NCI-H446 treated with DMSO at 0.1 percent for 48 hours (cell line): ENCODE results near the gene NGF.
"Not testable (repeated sequence)": the region's sequence is repeated elsewhere in the genome, so short reads cannot be mapped to it uniquely, and the experiment has no call there.

Source experiments
- DNase-seq: peaks from one replicate; lab custom pipeline; 2025; lab: John Stamatoyannopoulos, UW

The NGF gene

DNA sequence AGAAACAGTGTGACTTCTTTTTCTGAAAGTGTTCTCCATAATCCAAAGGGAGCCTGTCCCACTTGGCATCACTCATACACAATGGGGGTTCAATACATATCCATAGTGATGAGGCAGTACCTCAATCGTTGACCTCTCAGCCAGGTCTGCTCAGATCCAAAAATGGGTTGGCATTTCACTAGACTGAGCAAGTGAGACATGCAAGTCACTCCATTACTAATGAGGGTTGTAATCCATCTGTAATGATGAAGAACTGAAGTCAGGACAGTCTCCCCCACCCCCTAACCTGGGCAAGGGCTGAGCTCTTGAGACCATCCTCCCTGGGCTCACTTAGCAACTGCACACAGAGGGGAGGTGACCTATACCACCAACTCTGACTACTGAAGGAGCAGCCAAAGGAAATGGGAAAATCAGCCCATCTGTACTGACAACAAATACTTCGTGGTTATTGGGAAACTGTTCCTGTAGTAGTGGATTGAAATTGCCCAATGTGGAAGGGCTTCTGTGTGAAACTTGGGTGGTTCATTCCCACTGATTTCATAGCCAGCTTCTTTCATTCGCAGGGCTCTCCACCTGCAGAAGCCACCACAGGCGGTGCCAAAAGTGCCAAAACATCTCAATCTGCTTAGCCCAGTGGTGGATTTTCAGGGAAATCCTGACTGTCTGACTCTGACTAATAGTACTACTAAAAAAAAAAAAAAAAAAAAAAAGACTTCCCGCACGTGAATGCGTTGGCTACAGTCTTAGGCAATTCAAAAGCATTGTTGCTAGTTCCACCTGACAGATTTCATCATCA, 5.0 kb downstream of the NGF start:
- no peak for DNase-seq

DNA sequence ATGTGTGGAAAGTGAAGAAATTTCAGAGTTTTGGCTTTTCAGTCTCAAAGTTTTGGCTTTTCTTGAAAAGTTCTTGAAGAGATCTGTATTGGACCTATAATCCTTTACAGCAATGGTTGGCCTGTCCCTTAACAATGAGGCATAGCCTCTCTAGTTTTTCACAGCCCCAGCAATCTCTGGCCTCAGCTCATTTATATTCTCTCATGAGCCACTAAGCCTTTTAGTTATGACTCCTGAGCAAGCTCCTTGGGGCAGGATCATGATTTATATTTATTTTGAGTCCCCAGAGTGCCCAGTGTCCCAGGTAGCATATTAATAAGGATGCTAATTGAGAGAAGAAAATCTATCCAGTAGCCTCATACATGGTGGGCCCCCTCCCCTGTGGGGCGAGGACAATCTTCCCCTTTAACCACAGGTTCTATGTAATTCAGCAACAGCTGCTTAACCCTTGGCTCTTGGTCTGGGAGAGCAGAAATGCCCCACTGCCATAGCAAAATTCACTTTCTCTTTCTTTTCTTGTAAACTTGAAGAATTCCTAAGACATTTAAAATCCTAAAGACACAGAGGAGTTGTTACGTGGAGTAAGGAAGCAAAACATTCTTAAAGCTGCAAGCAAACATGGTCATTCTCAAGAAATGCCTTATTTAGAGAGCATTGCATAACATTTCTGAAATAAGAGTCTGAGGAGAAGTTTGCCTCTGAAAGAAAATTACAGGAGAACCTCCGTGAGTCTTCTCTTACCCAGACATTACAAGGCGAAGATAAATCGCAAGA, 6.3 kb downstream of the NGF start:
- no peak for DNase-seq

DNA sequence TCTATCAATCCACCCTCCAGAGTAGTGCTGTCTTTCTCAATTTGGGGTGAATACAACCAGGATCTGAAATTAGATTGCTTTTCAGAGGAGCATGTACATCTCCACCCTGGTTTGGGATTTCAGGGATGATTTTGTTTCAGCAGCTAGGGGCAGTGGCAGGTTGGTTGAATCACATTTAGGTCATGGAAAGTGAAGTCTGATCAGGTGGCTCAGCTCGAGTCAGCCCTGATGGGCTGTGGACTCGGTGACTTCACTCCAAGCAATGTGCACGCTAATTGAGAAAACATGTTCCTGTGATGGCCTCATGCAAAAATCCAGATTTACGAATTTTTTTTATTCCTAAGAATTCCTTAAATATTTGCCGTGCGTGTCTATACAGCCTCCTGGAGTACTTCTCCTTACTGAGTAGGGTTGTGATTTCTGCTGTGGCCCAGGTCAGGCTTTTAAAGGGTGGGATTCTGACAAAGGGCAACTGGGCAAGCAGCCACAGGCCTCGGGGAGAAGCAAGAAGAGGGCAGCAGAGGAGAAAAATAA, 7.5 kb downstream of the NGF start:
- no peak for DNase-seq

DNA sequence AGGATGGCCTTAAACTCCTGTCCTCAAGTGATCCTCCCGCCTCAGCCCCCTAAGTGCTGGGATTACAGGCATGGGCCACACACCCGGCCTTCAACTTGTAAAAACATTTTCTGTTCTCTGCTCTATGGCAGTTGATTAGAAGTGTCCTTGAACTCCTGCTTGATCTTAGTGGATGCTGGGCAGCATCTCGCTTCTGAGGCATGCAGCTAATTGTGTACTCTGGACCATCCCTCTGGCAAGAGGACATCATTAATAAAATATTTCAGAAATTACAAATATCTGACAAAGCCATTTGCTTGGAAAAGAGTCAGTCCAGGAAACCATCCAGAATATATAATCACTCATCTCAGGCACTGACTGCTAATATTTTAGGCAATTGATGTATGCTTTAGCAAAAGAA, 8.1 kb downstream of the NGF start:
- no peak for DNase-seq

DNA sequence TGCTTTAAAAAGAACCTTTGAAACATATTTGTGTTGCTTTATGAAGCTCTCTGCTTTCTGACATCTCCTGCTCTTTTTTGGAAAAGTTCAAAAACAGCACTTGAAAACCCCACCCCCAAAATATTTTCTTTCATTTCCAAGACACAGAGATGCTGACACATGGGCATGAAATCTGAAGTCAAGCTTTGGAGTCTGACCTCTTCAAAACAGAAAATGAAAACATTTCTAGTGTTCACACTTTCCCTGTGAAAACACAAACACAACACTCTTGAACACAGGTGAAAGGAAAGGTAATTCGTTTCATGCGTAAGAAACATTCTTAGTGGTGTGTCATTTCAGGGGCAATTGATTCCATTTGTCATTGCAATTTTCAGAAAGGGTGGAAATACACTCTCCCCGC, 10.8 kb downstream of the NGF start:
- no peak for DNase-seq

DNA sequence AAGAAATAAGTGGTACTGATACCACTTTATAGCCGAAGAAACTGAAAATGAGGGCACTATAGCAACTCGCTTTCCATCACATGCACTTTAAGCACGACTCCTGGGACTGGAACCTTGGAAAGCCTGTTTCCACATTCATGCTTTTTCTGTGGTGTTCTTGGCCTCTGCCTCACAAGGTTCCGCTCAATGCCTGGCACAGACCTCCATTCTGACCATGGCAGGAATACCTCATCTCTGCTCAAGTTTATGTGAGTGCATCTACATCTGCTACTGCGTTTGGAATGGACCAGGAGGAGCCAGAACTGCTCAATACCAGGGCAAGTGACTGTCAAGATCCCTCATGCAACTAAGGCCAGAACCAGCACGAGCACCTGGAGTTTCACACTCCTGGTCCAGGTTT, 11.6 kb downstream of the NGF start:
- no peak for DNase-seq

DNA sequence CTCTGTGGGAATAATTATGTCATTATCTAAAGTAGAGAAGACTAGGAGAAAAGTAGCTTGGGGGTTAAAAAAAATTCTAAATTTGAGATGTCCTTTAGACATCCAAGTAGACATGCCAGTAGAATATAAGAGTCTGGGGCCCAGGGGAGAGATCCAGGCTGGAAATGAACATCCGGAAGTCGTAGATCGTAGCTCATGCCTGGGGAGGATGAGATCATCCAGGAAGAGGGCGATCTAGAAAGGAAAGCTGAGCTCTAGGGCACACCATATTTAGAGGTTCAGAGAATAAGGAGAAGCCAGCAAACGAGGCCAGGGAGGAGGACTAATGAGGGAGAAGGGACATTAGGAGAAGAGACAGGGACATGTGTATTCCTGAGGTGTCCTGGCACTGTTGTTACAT, 12.2 kb downstream of the NGF start:
- no peak for DNase-seq

DNA sequence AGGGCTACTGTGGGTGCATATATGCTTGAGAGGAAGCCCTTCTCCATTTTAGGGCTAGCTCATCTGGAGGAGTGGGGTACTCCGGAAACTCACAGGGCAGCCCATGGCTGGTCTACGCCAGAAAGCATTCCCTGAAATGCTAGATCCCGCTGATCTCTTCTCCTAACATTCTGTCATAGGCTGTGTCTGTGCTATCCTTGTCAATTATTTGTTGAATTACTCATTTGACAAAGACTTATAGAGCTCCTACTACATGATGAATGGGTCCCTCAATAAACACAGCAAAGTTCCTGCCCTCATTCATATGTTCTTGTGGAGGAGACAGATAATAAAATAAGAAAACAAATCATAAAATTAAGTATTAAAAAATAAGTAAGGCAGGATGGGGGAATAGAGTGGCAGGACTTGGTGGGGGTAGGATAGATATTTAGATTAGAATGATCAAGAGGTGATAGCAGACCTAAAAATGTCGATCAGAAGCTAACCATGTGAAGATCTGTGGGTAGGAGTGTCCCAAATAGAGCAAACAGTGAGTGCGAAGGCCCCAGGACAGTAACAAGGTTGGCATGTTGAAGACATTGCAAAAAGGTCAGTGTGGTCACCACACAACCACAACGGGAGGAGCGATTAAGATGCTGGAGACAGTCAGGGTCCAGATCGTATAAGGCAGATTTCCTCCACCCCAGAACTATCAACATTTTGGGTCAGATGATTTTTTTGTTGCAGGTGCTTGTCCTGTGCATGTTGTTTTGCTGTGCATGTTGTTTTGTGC, 13.2 kb downstream of the NGF start:
- no peak for DNase-seq

DNA sequence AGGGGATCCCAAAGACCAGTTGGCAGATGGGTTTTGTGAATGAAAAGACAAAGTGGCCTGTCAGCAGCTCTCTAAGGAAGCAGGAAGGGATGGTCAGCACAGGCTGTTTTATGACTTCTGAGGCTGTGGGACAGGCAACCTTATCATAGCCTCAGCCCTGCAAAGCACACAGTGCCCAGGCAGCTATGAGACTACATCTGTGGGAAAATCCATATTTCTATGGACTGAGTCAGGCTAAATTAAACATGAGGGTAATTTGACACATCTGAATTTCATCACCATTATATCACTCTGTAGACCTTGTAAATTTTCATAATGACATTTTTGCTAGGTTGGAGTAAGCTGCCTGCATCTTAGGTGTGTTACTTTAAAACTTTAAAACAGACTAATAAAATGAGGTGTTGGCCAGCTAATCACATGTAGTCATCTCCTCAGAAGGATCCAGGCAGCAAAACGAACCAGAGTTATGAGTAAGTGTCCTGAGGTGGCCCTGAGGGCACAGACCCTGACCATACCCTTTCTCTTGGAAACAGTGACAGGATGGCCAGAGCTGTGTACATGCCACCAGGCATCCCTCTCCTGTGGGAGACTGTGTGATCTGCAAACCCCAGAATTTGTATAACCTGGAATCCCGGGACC, 14.6 kb downstream of the NGF start:
- no peak for DNase-seq

DNA sequence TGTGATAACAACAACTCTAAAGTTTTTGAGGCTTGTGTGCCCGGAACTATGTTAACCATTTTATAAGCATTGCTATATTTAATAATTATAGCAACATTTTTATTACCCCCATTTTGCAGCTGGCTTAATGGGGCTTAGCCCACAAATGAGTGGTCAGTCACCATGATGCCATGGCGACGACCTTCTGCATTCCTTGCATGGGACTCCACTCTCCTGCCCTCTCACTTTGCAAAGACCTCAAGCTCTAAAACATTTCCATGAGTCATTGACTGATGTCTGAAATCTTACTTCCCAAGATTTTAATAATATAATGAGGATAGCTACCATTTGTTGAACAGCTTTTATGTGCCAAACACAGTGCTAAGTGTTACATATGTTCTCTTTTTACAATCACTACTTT, 15.4 kb downstream of the NGF start:
- no peak for DNase-seq

DNA sequence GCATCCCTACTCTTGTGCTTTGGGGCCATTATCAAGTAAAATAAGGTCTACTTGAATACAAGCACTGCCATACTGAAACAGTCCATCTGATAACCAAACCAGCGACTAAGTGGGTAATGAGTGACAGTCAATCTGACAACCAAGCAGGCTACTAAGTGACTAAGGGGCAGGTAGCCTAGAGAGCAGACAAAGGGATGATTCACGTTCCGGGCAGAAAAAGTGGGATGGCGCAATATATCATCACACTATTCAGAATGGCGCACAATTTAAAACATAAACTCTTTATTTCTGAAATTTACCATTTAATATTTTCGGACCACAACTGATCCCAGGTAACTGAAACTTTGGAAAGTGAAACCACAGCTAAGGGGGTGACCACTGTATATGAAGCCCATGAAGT, 17.7 kb downstream of the NGF start:
- no peak for DNase-seq

DNA sequence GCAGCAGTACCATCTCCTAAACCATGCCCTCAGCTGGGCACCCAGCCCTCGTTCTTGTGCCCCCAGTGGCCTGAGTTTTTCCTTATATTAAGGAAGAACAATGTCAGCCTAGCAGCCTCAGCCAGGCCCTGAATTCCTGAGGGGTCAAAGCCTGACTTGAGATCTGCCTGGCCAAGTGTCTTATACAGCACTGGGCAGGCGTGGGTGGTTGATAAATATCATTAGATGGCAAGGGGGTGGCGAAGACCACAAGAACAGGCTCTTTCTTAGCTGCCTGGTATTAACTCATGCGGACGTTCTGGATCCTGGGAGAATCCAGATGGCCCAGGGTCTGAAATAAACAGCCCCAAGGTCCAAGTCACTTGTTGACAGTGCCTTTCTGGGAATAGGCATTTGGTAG, 18.3 kb downstream of the NGF start:
- DNase-seq, result no peak

DNA sequence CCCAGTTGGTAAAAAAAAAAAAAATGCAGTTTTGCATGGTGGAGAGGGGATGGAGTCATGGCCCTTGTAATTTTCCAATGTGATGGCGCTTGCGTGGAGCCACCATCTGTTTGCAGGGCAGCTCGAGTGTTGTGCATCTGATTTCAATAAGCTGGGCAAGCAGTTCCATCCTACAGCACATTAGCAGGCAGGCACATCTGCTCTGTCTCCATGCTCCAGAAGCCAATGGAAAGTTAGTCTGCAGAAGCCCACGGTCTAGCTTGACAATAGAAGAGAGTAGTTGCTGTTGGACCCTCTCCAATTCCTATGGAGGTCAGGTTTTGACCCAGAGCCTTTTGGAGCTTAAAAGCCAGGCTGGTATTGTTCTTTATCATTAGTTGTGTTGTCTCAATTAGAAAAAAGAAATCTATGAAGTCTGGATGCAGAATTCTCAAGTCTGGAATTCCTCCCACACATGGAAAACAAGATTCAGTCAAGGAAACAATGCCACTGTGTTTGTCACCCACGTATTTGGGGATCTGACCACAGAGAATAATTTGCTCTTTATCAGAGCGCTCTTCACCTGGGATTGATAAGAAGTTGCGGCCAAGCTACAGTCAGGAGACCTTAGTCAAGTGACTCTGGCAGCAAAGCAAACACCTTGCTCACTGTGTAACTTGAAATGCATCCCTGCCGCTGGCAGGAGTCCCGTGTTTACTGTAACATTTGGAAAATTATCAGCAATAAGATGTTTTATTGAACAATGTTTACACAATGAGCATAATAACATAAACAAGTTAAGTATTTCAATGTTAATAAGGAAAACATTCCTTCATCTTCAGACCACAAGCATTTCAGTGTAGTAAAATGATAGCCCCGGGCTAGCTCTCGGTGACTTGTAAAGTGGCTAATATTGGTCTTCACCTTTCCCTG, 20.7 kb downstream of the NGF start:
- DNase-seq, result no peak

DNA sequence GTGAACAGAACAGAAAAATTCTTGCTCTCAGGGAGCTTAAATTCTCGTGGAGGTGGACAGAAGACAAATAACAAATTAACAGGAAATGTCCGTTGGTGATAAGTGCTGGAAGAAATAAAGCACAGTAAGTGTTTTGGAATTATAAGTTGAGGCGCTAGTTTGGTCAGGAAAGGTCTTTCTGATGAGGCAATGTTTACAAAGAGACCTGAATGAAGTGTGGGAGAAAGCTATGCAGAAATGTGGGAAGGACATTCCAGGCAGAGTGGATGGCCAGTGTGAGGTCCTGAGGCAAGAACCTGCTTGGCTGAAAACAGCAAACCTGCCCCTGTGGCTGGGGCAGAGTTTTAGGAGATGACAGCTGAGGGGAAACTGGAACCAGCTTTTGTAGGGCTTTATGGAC, 23.3 kb downstream of the NGF start:
- no peak for DNase-seq

DNA sequence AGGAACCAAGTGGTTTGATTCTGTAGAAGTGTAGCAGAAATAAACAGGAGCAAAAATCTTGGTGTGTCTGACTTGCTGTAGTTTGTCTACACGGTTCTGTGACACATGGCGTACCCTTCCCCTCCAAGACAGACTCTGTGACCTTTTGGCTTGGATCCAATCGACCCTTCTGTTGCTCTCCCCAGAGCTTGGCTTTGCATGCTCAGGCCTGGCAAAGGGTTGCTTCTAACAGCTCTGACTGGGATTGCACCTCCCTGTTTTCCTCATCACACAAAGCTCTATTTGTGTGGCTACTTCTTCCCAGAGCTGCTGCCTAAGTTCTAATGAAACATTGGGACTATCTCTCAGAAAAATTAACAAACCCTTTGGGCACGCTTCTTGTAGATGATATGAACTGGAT, 24.0 kb downstream of the NGF start:
- DNase-seq, result peak; percentile 40

DNA sequence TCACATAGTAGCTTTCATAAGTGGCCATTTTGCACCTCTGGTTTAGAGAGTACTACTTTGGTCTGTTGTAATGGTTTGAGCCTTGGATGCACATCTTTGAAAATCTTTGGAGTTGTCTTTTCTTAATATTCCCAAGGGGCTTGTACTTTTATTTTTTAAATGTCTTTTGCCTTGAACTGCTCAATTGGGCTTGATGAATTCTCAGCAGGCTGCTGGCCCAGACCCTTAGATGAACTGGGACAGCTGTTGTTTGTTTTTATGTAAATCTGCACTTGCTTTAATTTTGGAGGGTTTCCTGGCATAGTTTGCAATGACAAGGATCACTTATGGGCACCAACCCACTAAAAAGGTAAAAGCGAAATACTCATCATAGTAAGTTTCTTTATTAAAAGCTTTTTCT, 24.9 kb downstream of the NGF start:
- peak; percentile 38 for DNase-seq

DNA sequence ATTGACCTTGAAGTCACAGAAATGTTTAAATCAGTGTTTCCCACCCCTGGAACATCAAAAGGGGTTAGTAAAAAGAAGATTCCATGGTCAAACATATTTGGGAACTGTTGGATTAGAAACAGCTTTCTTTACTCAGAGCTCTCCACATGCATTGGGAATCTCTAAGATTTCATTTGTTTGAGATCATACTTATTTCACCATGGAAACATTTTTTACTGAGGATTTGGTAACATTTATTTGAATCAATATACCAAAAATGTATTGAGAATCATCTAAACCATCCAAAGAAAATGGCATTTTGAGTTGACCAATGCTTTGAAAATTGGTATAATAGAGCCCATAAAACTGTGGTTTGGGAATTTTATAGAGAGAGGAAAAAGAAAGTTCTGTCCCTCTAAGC, 25.3 kb downstream of the NGF start:
- no peak for DNase-seq

DNA sequence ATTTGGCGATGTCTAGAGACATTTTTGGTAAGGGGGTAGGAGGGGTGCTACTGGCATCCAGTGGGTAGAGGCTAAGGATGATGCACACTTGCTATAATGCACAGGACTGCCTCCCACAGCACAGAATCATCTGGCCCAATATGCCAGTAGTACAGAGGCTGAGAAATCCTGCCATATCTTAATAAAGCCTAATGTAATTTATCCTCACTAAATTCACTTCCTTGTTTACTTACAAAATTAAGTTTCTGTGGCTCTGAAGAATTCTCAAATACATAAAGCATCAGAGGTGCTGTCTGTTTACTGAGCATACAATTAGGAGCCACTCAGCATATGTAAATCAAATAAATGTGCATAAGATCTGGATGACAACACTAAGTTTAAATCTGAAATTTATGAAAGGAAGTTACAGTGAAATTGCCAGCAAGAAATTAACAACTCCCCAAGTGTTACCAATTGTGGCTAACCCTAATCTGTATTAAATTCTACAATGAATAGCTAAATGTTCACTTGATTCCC, 26.5 kb downstream of the NGF start:
- DNase-seq, result no peak

DNA sequence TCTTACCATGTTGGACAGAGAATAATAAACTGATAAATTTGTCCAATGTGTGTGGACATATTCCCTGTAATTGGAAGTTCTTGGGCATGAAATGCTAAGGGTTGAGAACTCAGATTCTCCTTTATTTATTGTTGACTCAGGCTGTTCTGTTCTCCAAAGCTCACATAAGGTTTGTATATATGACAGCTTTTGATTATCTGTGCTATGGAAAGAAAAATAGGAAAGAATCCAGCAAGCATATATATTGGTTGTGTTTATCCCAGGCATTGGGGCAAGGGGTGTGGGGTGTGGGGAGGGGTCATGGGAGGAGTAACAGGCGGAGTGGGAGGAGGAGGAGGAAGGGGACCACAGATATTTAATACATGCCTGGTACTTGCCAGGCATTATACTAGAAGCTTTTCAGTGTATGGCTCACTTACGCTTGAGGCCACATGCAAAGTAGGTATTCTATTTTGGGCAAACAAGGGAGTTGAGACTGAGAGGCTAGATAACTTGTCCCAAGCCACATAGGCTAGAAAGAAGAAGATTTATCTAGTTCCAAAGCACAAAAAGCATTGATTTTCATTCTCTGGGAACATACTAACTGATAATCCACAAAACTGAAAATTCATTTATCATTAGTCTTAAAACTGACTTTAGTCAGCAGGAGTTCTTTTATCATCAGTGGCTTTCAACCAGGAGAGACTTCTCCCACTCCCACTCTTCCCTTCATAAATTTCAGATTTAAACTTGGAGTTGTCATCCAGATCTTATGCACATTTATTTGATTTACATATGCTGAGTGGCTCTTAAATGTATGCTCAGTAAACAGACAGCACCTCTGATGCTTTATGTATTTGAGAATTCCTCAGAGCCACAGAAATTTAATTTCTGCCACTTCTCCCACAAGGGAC, 27.2 kb downstream of the NGF start:
- no peak for DNase-seq

DNA sequence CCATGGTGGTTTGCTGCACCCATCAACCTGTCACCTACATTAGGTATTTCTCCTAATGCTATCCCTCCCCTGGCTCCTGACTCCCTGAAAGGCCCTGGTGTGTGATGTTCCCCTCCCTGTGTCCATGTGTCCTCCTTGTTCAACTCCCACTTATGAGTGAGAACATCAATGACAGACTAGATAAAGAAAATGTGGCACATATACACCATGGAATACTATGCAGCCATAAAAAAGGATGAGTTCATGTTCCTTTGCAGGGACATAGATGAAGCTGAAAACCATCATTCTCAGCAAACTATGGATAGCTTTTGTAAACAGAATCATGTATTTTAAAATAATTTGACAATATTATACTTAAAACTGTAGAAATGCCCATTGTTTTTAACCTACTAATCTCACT, 28.5 kb downstream of the NGF start:
- DNase-seq, result not testable (repeated sequence)
